ENCODE results near the gene PSTPIP1.

Gene PSTPIP1

DNA sequence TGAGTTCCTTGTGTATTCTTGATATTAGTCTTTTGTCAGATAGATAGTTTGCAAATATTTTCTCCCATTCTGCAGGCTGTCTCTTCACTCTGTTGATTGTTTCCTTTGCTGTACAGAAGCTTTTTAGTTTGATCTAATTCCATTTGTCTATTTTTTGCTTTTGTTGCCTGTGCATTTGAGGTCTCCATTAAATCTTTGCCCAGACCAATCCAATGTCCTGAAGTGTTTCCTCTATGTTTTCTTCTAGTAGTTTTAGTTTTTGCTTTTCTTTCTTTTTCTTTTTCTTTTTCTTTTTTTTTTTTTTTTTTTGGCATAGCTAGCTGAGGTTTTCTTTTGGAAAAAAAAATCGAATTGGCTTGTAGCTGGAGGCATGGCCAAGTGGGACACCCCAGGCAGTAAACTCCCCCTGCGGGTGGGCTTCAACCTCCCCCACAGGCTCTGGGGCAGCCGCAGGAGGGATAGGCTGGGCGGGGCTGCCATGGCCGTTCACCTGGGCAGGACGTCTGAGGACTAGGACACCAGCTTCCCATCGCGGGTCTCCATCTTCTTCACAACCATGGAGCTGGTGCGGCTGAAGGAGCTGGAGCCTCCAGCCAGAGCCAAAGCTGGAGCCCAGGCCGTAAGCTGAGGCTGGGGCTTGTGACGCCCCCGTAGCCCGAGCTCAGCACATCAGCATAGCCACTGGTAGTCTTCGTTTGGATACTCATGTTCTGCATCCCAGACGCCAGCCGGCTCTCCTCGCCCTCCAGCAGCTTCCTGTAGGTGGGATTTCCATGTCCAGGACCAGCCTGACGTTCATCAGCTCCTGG lies 16.2 kb upstream of the PSTPIP1 start:
- no peak for DNase-seq

GRCh38 chr15:76979331-76979925 lies 15.5 kb upstream of the PSTPIP1 start:
- no peak for DNase-seq

DNA sequence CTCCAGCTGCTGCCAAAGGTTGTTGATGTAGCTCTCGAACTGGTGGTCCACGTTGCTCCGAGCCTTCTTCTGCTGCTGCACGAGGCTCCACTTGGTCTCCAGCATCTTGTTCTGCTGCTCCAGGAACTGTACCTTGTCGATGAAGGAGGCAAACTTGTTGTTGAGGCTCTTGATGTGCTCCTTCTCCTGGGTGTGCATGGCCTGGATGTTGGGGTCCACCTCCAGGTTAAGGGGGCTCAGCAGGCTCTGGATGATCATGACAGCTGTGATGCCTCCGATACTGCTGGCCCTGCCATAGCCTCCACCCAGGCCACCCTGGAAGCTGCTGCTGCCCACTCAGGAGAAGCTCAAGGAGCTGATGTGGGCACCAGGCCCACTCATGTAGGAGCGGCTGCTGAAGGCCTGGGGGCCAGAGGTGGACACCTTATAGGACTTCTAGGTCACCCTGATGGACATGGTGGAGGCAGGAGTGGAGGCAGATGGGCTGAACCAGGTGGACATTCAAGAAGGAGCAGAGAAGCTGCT lies 14.9 kb upstream of the PSTPIP1 start:
- no peak for DNase-seq

- no peak for DNase-seq
Observed at GRCh38 chr15:76982356-76982755, 12.6 kb upstream of the PSTPIP1 start.

- DNase-seq, result no peak
Observed at GRCh38 chr15:76982756-76983155, 12.2 kb upstream of the PSTPIP1 start.

DNA sequence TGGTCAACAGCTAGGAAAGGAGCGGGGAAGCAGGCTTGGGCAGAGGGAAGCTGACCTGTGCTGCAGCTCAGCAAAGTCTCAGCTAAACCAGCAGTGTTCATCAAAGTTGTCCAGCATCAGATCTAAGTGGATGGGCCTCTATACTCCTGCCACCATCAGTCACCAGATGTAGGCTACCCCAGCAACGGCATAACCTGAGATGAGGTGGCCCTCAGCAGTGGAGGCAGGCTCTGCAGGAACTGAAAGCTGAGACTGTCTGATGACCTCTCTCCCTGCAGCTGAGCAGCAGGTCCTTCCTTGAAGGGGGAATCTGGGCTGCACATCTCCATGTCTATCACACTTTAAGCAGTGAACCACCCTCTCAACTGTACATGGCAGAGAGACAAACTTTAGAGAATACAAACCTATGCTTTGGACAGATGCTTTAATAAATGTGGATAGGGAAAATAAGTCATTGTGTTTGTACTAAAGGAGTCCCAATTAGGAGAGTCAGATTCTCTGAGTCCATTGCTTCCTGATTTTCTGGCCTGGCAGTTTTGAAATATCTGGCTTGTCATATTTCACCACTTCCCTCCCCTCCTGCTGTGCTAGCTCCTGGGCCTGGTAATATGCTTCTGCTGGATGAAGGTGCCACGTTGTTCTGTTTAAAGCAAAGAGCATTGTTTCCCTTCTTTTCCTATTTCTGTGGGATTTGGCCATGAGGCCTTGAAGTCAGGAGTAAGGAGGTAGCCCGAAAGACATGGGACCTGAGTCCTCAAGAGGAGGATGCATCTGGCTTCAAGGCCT lies 11.1 kb upstream of the PSTPIP1 start:
- no peak for DNase-seq

DNA sequence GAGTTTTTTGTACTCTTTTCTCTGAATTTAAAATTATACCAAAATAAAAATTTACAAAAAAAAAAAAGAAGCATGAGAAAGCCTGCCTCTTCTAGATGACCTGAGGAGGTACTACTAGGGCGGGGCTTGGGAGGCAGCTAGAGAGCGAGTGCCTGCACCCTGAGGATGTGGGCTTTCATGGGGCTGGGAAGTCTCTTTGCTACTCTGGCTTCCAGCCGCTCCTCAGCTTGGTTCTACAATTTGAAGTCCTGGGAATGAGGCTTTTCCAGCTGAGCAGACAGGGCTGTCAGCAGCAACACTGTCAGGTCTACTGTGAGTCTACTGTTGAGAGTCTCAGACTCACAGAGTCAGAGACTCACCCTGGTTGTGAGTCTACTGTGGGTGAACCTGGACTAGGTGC lies 8.2 kb upstream of the PSTPIP1 start:
- DNase-seq, result peak in 1 of 5 experiments; percentile 56

GRCh38 chr15:76987276-76987675 lies 7.7 kb upstream of the PSTPIP1 start:
- peak in 1 of 5 experiments; percentile 52 for DNase-seq

- DNase-seq, result peak in 2 of 5 experiments; percentile 62 to 95
Observed at GRCh38 chr15:76987896-76988860, 6.7 kb upstream of the PSTPIP1 start.

DNA sequence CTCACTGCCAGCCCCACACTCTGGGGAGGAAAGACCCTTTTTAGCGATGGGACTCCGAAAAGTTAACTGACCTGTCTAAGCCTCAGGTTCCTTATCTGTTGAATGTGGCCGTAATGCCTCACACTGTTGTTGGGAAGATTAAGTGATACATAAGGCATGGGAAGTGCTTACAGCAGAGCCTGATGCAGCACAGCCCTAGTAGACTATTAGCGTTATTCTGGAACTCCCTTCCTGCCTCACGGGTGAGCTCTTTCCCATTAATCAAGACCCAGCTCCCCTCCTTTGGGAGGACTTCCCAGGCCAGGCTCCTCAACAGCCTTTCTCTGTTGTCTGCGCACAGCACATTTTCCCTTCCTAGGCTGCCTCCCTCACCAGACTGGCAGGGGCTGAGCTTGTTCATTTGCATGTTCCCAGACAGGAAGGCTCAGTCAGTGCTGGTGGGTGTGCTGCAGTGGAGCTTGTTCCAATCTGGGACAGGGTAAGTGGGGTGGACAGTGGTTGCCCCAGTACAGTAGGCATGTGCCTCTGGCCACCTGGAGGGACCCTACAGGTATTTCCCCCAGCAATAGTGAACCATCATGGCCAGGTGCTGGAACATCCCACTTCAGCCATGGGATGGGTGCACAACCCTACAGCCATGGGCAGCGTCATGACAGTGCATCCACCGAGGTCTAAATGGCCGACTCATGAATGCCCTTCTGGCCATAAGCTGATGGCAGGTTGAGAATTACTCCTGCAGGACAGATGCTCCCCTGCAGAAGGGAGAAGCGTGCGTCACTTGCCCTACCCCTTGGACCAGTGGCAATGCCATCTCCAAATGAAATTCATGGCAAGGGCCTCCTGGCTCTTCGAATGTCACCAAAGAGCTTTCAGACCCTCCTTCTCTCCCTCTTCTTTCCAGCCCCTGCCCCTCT lies 5.8 kb upstream of the PSTPIP1 start:
- no peak for DNase-seq

DNA sequence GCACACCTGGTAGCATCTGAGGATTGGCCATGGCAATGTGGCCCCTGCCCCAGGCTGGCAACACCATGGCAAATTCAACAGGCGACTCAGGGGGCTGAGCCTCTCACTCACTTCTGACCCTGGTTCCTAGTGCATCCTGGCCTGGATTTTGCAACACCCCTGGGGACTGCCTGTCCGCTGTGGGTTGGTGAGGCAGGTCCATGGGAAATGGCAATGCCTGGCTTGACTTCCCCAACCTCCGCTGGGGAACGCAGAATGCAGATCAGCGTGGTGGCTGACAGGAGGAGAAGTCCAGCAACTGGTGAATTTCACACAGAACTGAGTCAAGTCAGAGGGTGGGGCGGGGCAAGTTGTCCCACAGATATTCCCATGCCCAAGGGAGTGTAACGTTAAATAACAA lies 3.9 kb upstream of the PSTPIP1 start:
- no peak for DNase-seq

DNA sequence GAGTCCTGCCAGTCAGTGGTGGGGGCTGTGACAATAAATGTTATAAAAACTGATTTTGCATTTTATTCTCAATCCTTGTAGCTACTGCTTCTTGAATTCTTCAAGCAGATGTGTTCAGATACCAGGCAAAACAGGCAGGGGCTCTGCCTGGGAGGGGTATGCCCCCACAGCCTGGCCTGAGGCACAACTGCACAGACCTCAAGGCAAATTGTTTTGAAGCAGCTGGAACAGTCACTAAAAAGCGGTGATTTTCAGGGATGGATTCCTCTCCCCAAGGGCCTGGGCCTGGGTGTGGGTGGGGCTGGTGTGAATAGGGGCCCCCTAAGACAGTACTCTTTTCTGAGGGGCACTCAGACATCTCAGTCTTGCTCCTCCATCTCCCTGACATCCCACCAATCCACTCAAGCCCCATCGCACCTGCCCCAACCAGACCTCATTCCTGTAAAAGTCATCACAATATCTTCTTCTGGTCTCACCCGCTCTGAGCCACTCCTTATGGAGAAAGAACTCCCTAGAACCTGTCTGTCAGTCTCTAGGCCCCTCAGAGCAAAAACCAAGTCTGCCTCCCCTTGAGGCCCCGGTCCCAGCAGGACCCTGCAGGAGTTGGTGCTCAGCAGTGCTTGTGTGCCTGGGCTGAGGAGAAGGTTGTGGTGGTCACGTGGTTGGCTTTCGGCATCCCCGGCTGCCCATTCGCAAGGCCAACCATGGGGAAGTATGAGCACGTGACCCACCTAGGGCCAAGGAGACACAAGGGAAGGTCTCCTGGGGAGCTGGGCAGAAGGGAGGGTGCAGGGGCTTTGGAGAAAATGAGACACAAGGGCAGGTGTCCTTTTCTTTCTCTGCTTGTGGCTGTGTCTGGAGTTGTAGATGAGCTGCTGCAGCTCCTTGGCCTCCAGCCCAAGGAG lies 2.9 kb upstream of the PSTPIP1 start:
- no peak for DNase-seq

- DNase-seq, result no peak
Observed at GRCh38 chr15:76993114-76993725, 1.7 kb upstream of the PSTPIP1 start.

- DNase-seq, result peak in 4 of 5 experiments; percentile 39 to 84 (median 54)
Observed at GRCh38 chr15:76994001-76994400, 925 bp upstream of the PSTPIP1 start.

DNA sequence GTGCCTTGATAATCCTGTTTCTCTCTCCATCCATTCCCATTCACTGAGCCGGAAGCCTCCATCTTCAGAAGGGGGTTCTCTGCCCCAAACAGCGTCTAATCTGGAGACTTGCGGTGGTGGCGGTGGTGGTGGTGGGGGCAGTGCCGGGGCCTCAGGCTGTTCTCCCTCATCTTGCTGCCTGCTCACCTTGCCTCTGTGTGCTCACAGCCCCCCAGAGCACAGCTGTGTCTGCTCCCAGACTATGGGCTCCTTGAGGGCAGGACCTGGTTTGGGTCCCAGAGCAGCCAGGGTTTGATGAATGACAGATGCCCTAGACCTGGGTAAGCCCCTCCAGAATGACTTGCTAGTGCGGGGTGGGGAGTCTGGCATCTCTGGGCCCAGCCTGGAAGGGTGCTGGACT lies 430 bp upstream of the PSTPIP1 start:
- DNase-seq, result peak in 2 of 5 experiments; percentile 31 to 46

DNA sequence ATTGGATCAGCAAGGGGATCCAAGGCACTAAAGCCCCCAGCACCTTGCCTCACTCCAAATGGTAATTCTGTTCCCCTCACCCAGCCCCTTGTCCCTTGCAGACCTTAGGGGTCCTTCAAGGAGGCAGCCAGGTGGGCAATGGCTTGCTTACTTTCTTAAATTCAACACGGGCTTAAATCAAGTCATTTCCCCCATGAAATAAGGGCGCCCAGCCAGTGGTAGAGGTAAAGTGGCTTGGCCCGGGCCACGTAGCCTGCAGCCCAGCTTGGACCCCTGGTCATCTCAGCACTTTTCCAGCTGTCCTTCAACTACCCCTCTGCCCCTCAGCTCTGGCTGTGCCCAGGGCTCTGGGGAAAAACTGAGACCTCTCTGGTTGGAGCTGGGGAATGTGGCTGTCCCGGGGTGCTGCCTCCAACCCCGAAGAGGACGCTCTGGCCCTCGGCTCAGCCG lies 1.2 kb downstream of the PSTPIP1 start:
- no peak for DNase-seq

DNA sequence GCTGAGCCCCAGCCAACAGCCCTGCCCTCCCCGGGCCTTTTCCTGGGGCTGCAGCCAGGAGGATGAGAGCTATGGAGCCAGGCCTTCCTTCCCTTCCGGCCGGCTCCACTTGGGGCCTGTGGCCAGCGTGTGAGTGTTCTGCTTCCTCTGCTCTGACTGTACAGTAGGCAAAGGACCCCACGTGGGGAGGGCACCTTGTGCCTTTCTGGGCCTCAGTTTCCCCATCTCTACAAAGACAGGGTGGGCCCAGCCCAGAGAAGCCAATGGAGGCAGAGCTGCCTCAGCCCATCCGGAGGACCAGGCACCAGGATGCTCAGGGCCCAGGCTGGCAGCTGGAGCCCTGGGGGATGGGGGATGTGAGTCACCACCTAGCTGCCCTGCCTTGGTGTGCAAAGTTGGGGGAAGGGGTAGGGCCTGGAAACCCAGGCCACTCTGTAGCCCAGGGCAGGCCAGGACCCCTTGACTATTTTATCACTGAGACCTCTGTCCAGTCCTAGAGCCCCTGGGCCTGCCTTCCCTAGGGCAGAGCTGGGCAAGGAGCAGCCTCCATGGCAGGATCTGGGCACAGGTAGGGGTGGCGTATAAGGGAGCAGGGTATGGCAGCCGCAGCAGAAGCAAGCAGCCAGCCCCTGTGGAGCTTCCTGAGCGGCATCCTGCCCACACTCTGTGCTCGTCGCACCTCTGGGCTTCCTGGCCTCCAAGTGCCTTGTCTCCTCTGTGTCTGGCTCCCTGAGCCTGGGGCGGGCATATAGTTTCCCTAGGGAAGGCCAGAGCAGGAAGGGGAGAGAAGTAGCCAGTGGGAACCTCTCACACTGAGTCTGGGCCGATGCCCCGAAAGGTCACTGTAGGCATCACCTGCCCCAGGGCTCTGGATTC lies 1.8 kb downstream of the PSTPIP1 start:
- DNase-seq, result peak in 4 of 5 experiments; percentile 15 to 77 (median 44)

DNA sequence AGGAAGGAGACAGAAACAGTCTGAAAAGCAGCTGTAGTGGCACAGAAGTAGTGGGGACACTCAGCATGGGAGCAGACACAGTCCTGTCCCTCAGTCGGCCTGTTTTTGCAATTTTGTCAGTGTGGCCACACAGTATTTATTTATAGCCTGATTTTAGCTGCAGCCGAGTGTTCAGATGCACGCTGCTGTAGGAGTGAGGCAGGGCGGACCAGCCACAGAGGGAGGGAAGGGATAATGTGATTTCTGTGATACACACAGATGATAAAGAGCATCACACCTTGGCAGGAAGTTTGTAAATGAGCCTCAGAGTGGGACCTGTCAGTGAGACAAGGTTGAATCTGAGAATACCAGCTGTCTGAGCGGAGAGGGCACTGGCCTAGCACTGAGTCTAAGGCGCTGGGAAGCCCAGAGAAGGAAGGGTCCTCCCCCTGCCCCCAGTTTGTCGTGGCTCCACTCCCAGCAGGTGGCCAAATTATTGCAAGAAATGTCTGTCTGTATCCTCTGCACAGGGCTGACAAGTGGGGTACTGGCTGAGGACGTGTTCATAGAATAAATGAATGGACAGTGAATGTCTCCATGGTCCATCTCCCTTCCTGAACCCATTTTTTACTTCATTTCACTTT lies 3.8 kb downstream of the PSTPIP1 start:
- DNase-seq, result peak in 2 of 5 experiments; percentile 44 to 67

Data from T-helper 2 cell (primary cell).